Measurements from ENCODE around the gene DYSF.
A peak's percentile ranks its signal among the peaks of the same experiment; 100 is the strongest.

DYSF gene

GRCh38 chr2:71534201-71534600 lies 80.8 kb downstream of the DYSF start:
- no peak for DNase-seq

- no peak for DNase-seq
Observed at GRCh38 chr2:71534826-71535225, 81.5 kb downstream of the DYSF start.

- no peak for DNase-seq
Observed at GRCh38 chr2:71535526-71535925, 82.2 kb downstream of the DYSF start.

DNA sequence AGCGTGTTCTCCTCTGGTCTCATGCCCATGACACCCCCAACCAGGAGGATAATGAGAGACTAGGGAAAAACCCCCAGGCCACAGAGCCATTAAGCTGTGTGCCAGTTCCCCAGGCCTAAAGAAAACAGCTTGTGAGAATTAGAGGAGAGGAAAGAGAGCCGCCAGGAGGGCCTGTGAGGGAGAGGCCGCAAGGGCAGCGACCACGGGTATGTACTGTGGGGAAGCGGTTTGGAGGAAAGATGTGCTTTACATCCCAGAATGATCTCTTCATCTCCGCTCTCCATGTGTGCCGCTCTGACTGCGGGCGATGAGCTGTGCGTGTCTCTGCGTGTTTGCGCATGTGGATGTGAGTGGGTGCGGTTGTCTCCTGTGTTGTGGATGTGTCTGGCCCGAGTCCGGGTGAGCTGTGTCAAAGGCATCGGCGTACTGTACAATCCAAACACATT lies 82.9 kb downstream of the DYSF start:
- DNase-seq = no peak

DNA sequence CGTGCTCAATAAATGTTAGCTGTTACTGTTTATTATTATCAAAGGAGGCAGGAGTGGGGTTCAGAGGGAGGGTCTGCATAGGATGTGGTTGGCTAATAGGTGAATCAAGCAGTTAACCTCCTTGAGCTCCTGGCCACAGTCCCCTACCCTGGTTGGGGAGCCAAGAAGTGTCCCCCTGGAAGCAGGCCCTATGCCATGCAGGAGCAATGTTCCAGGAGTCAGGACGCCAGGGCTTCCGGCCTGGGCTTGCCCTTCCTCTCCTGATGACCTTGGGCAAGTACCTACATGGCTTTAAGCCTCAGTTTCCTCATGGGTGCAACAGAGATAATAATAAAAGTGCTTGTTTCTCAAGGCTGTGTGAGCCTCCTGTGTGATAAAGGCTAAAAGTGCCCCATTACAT lies 84.9 kb downstream of the DYSF start:
- DNase-seq = no peak

DNA sequence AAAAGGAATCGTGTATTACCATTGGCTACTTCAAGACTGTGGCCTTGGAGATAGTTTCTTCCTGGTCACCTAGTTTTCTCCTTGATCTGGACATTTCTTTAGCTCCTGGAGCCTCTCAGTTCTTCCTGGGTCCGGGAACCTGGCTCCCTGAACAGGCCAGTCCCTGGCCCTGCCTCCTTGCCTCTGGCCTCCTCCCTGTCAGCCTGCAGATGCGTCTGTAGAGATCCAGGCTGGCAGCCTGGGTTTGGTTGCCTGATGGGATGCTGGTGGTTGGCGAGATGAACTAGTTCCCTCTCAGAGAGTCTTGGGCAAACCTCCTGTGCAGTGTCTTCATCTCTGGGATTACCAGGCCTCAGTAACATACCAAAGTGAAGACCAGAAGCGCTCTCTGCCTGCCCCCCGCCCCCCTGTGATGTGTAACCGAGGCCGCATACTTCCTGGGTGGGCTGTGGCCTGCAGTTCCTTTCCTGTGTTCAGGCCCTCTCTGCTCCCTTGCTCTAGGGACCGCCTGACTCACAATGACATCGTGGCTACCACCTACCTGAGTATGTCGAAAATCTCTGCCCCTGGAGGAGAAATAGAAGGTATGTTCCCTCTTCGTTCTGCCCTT lies 85.4 kb downstream of the DYSF start:
- DNase-seq = no peak

DNA sequence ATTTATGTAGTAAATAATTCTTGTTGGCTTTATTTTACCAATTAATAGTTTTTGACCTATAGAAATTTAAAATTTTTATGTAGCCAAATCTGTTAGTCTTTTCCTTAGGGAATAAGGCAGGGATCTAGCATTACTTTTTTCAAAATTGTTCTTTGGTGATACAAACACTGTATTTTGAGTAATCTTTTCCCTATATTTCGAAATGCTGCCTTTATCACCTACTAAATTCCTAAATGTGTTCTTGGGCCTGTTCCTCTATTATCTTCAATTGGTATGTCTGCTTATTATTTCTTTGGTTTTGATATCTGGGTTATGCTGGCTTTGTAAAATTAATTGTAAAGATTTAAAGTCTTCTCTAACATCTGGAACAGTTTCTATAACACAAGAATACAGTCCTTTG lies 87.5 kb downstream of the DYSF start:
- no peak for DNase-seq

GRCh38 chr2:71544919-71545571 lies 91.7 kb downstream of the DYSF start:
- DNase-seq = no peak

DNA sequence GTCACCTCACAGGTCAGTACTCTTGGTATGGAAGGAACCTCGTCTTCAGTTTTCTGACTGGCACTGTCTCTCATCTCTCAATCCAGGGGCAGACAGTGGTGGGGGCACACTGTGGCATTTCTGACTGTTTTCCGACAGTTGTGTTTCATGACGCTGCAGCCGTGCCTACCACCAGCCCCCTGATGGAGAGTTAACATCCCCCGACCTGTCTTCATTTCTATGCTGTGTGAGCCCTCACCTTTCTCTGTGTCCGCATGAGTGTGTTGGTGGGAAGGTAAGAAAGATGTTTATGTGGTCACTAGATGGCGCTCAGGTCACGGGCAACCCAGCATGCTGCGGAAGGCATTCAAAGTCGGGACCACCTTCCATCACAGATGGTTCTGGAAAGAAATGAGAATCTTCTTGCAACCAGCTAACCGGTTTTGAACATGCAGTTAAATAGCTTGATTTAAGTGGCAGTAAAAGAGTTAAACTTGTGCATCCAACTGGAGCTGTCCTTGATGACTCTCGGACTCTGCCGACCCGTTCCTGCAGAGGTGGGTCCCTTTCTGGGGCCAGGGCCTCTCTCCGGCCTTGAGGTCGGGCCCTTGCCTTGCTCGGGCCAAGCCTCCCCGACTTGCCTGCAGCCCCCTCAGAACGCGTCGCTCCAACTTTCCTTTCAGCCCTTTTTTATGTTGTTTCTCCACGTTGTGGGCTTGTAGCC lies 92.4 kb downstream of the DYSF start:
- DNase-seq = peak; percentile 63

DNA sequence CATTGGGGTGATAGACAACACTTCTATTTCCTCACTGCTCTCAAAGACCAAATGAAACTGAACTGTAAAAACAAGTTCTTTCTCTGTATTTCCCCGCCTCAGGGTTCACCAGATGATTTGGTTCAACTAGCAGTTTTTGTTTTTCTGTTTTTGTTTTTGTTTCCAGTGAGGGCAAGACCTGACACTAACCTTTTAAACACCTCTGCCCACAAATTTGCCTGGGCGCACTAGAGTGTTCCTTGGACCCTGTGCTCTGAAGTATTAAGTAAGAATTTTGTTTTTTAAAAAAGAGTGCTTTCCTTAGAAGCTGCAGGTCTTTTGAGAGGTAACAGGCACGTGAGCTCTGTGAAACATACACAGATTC lies 92.9 kb downstream of the DYSF start:
- DNase-seq = no peak

- no peak for DNase-seq
Observed at GRCh38 chr2:71546777-71547281, 93.5 kb downstream of the DYSF start.

GRCh38 chr2:71547616-71548285 lies 94.4 kb downstream of the DYSF start:
- no peak for DNase-seq

DNA sequence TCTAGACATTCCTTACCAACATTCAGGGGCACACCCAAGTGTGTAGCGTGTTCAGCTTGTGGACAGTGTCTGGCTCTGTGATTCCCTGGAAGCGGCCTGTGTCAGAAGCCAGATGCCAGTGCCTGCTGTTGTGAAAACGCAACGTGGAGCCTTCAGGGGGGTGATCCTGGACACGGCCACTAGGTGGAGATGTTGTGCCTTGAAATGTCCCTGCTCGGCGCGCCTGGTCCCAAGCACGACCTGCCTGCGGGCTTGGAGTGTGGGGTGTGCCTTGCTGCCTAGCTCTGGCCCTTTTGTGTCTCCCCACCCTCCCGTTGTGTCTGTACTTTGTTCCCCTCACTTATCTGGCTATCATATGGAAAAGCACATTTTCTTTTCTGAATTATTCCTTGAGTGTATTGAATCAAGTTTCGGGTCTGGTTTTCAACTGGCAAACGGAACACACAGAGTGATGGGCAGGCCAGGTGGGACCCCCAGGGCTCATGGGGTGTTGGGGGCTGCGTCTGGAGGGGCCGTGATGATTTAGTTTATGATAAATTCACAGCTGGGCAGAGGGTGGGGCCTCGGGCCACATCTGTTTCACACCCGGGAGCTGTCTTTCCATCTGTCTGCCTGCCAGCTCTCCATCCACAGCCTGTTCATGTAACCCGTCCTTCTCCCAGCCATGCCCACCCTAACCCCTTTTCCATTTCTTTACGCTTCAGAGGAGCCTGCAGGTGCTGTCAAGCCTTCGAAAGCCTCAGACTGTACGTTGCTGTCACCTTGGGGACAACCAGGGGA lies 95.5 kb downstream of the DYSF start:
- no peak for DNase-seq

GRCh38 chr2:71550801-71551630 lies 97.7 kb downstream of the DYSF start:
- no peak for DNase-seq

GRCh38 chr2:71551631-71551915 lies 98.2 kb downstream of the DYSF start:
- DNase-seq = no peak

- no peak for DNase-seq
Observed at GRCh38 chr2:71552356-71552755, 99.0 kb downstream of the DYSF start.

- DNase-seq = no peak
Observed at GRCh38 chr2:71552861-71553301, 99.5 kb downstream of the DYSF start.

DNA sequence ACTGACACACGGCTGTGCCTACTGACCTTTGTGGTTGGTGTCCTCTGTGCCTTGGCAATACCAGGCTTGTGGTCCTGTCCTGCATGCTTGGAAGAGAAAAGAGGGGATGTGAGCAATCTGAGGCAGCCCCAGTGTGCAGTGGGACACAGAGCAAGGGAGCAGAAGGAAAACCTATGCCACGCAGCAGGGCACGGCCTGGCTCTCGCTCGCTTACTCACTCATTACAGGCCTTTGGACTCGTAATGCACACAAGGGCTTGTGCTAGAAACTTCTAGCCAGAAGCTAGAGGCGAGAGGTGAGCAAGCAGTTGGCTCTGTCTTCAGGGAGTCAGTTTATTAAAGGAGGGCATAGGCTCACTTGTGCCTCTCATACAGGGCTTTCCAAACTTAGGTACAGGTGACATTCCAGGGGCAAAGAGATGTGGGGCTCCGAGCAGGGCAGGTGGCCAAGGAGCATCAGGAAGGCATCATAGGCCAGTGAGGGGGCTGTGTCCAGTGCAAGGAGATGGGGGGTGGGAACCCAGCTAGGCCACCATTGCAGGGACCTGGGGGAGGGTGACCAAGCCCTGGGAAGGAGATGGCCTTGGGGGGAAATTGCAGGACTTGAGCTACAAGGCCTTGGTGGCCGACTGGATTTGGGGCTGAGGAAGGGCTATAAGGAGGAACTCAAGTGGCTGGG lies 100.8 kb downstream of the DYSF start:
- no peak for DNase-seq

- no peak for DNase-seq
Observed at GRCh38 chr2:71554706-71555056, 101.3 kb downstream of the DYSF start.

- no peak for DNase-seq
Observed at GRCh38 chr2:71555798-71556454, 102.6 kb downstream of the DYSF start.

GRCh38 chr2:71556692-71557250 lies 103.4 kb downstream of the DYSF start:
- DNase-seq = no peak

All from DMS79 (cell line).